ENCODE results near the gene AK9. TPM values are rescaled to one million over a fixed set of nuclear protein-coding genes. Genes with fewer than 3 reads are reported as not detected.

The AK9 gene
- total and polyA plus RNA-seq, 4 donors = 1.1 to 5.3 (median 3.8) TPM

DNA sequence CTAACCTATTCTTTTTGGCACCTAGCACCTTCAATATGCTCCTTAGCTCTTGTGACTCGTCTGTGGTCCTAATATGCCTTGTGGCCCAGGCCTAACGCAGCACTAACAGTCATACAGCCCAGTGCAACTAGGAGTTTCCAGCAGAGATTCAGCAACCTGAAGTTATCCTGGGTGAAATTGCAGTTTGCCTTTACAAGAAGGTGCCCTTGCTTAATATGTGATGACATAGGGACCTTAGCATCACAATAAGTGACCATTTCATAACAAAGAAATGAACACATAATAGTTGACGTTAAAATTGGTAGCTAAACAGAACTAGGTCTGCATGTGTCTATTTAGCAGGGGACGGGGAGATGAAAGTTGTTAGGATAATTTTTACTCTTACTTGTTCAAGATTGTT is 10.2 kb upstream of the AK9 start:
- H3K9me3 ChIP-seq (ENCODE audit: control insufficient read depth in 4 of 4, low read length in 3 of 4) = no peaks in the 10 kb centered on the region
- peaks cover 0 to 4% (median 0%) of the 10 kb centered on the region in 4 donors for H3K4me1 ChIP-seq (ENCODE audit: control insufficient read depth in 4 of 4, insufficient read depth in 4 of 4, low read length in 3 of 4)
- H3K9ac ChIP-seq (ENCODE audit: low read depth in 1 of 2, low read length in 2 of 2) = no peak overlapping the region
- no peak for DNase-seq (ENCODE audit: low spot score)
- no peak for TF ChIP-seq SP1 (IDR thresholded peaks at IDR 0.05)
- TF ChIP-seq, protein P1, sequence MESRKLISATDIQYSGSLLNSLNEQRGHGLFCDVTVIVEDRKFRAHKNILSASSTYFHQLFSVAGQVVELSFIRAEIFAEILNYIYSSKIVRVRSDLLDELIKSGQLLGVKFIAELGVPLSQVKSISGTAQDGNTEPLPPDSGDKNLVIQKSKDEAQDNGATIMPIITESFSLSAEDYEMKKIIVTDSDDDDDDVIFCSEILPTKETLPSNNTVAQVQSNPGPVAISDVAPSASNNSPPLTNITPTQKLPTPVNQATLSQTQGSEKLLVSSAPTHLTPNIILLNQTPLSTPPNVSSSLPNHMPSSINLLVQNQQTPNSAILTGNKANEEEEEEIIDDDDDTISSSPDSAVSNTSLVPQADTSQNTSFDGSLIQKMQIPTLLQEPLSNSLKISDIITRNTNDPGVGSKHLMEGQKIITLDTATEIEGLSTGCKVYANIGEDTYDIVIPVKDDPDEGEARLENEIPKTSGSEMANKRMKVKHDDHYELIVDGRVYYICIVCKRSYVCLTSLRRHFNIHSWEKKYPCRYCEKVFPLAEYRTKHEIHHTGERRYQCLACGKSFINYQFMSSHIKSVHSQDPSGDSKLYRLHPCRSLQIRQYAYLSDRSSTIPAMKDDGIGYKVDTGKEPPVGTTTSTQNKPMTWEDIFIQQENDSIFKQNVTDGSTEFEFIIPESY (IDR thresholded peaks at IDR 0.05) = no peak
- no peak for TF ChIP-seq EGR1 (IDR thresholded peaks at IDR 0.05; ENCODE audit: low read depth in 2 of 2)
- TF ChIP-seq ATF3 (IDR thresholded peaks at IDR 0.05) = no peak
- TF ChIP-seq RXRA (IDR thresholded peaks at IDR 0.05) = no peak
- TF ChIP-seq NR2F2 (IDR thresholded peaks at IDR 0.05) = no peak
- no peak for TF ChIP-seq RAD21 (IDR thresholded peaks at IDR 0.05)
- no peak for TF ChIP-seq REST (IDR thresholded peaks at IDR 0.05)
- TF ChIP-seq CTCF (IDR thresholded peaks at IDR 0.05; ENCODE audit: low read depth, low read length, missing input control) = no peak
- TF ChIP-seq MAX (IDR thresholded peaks at IDR 0.05) = no peak
- TF ChIP-seq GABPA (IDR thresholded peaks at IDR 0.05 in 1 of 2, conservative IDR thresholded peaks at IDR 0.05 in 1 of 2) = no peak
- TF ChIP-seq JUND (IDR thresholded peaks at IDR 0.05) = no peak
- no peak for TF ChIP-seq FOXA2 (IDR thresholded peaks at IDR 0.05)
- TF ChIP-seq TAF1 (conservative IDR thresholded peaks at IDR 0.05) = no peak
- no peak for TF ChIP-seq YY1 (IDR thresholded peaks at IDR 0.05)
- H3K27me3 ChIP-seq (ENCODE audit: control insufficient read depth in 4 of 4, insufficient read depth in 4 of 4, low read length in 3 of 4) = no peaks in the 10 kb centered on the region
- 89% methylated on average over 4 of the region's 4 CpGs for WGBS
- no peaks in the 10 kb centered on the region for H3K36me3 ChIP-seq (ENCODE audit: control insufficient read depth in 4 of 4, insufficient read depth in 3 of 4, low read depth in 1 of 4, low read length in 3 of 4)
- H3K27ac ChIP-seq (ENCODE audit: low read depth in 1 of 2, low read length in 2 of 2) = no peak overlapping the region
- H3K4me3 ChIP-seq (ENCODE audit: low read depth in 1 of 3, low read length in 3 of 3) = no peak overlapping the region

- Histone ChIP-seq H3K4me3 (ENCODE audit: low read depth in 1 of 3, low read length in 3 of 3) (no peak overlapping the region), H3K36me3 (ENCODE audit: control insufficient read depth in 4 of 4, insufficient read depth in 3 of 4, low read depth in 1 of 4, low read length in 3 of 4) (peaks cover 0 to 4% (median 0%) of the 10 kb centered on the region in 4 donors)
Measured at GRCh38 chr6:109696355-109696754, 5.4 kb upstream of the AK9 start.

More at GRCh38 chr6:109696355-109696754, 5.4 kb upstream of the AK9 start:
- Histone ChIP-seq H3K9me3 (ENCODE audit: control insufficient read depth in 4 of 4, low read length in 3 of 4) (no peaks in the 10 kb centered on the region), H3K4me1 (ENCODE audit: control insufficient read depth in 4 of 4, insufficient read depth in 4 of 4, low read length in 3 of 4) (peaks cover 0 to 9% (median 8%) of the 10 kb centered on the region in 4 donors), H3K9ac (ENCODE audit: low read depth in 1 of 2, low read length in 2 of 2) (no peak overlapping the region), H3K27me3 (ENCODE audit: control insufficient read depth in 4 of 4, insufficient read depth in 4 of 4, low read length in 3 of 4) (no peaks in the 10 kb centered on the region), H3K27ac (ENCODE audit: low read depth in 1 of 2, low read length in 2 of 2) (no peak overlapping the region)
- 97% methylated on average over 5 of the region's 5 CpGs for WGBS
- TF ChIP-seq NR2F2 (IDR thresholded peaks at IDR 0.05) = no peak
- TF ChIP-seq HNF4A (conservative IDR thresholded peaks at IDR 0.05) = no peak
- TF ChIP-seq GABPA (IDR thresholded peaks at IDR 0.05 in 1 of 2, conservative IDR thresholded peaks at IDR 0.05 in 1 of 2) = no peak
- no peak for TF ChIP-seq FOXA1 (IDR thresholded peaks at IDR 0.05)
- no peak for TF ChIP-seq HNF4G (IDR thresholded peaks at IDR 0.05)
- no peak for TF ChIP-seq TAF1 (conservative IDR thresholded peaks at IDR 0.05)
- no peak for TF ChIP-seq FOXA2 (IDR thresholded peaks at IDR 0.05)
- TF ChIP-seq MAX (IDR thresholded peaks at IDR 0.05) = no peak
- TF ChIP-seq, protein P1 (IDR thresholded peaks at IDR 0.05) = no peak
- TF ChIP-seq YY1 (IDR thresholded peaks at IDR 0.05) = no peak
- TF ChIP-seq EGR1 (IDR thresholded peaks at IDR 0.05; ENCODE audit: low read depth in 2 of 2) = no peak
- no peak for TF ChIP-seq SP1 (IDR thresholded peaks at IDR 0.05)
- TF ChIP-seq RAD21 (IDR thresholded peaks at IDR 0.05) = no peak
- DNase-seq (ENCODE audit: low spot score) = no peak
